SU-DHL-6 (cell line): ENCODE measurements around the gene SLC46A3.

Source experiments
- EZH2phosphoT487 ChIP-seq: fragments of 200-600 bp; sonication (generic), shearing (Covaris generic); conservative IDR thresholded peaks from 2 replicates; pipeline ENCODE4 v1.6.1; 2018; ENCODE audit warnings: mild to moderate bottlenecking, antibody characterized with exemption, low read length, moderate library complexity, mixed read lengths
- TF ChIP-seq, protein P1 (sequence below): fragments of 200-600 bp; sonication (generic); IDR thresholded peaks from one replicate; pipeline ENCODE4 v1.5.1; 2017; ENCODE audit warnings: antibody characterized with exemption, mild to moderate bottlenecking, low read length, moderate library complexity; ENCODE audit not compliant: insufficient read depth, poor library complexity, severe bottlenecking

DNA sequence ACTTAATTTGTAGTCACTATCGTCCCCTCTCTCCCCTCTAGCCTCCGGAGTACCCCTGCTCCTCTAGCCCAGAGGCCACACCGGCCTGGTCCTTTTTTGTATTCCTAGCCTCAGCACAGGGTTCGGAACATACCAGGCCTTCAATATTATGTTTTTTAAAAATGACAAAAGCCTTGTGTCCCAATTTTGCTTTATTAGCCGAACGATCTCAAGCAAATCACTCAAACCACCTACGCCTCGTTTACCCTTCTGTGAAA, 60.3 kb downstream of the SLC46A3 start:
- TF ChIP-seq, protein P1, sequence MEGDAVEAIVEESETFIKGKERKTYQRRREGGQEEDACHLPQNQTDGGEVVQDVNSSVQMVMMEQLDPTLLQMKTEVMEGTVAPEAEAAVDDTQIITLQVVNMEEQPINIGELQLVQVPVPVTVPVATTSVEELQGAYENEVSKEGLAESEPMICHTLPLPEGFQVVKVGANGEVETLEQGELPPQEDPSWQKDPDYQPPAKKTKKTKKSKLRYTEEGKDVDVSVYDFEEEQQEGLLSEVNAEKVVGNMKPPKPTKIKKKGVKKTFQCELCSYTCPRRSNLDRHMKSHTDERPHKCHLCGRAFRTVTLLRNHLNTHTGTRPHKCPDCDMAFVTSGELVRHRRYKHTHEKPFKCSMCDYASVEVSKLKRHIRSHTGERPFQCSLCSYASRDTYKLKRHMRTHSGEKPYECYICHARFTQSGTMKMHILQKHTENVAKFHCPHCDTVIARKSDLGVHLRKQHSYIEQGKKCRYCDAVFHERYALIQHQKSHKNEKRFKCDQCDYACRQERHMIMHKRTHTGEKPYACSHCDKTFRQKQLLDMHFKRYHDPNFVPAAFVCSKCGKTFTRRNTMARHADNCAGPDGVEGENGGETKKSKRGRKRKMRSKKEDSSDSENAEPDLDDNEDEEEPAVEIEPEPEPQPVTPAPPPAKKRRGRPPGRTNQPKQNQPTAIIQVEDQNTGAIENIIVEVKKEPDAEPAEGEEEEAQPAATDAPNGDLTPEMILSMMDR: no peak
- TF ChIP-seq EZH2phosphoT487: no peak
